ENCODE data around the gene CREBL2.
"Not testable (repeated sequence)": the region's sequence is repeated elsewhere in the genome, so short reads cannot be mapped to it uniquely, and the experiment has no call there.

CREBL2 gene

DNA sequence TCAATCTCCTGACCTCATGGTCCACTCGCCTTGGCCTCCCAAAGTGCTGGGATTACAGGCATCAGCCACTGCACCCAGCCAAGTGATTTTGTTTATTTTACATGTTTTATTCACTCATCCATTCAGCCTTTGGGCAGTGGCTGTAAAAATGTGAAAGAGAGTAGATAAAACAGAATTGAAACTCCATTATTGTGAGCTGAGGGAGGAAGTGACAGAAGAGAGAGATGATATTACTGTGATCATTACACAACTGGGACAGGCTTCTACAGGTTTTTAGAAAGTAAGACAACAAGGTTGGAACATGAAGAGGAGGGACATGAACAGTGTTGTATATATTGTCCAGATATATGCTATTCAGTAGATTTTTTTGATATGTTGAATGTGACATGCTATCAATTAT lies 25.0 kb downstream of the CREBL2 start:
- no peak for DNase-seq (ENCODE audit: low read depth, low spot score)

DNA sequence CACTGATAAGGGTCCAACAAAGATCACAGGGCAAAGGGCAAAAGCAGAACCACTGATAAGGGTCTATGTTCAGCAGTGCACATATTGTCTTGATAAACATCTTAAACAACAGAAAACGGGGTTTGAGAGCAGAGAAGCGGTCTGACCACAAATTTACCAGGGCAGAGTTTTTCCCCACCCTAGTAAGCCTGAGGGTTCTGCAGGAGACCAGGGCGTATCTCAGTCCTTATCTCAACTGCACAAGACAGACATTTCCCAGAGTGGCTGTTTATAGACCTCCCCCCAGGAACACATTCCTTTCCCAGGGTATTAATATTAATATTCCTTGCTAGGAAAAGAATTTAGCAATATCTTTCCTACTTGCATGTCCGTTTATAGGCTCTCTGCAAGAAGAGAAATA lies 28.3 kb downstream of the CREBL2 start:
- DNase-seq (ENCODE audit: low read depth, low spot score) = not testable (repeated sequence)

DNA sequence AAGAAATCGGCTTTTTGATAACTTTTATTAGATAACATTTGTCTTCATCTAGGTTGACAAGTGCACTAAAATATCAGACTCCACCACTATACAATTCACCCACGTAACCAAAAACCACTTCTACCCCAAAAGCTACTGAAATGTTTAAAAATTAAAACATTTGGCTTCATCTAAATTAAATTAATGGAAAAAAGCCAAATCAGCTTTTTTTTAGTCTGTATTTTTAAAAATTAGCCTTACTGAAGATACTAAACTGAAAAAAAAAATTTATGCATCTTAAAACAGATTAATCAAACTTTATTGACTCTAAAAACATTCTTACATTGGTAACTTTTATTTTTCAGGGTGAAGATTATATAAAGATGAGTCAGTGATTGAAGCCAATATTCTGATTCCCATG lies 30.0 kb downstream of the CREBL2 start:
- DNase-seq (ENCODE audit: low read depth, low spot score) = no peak

DNA sequence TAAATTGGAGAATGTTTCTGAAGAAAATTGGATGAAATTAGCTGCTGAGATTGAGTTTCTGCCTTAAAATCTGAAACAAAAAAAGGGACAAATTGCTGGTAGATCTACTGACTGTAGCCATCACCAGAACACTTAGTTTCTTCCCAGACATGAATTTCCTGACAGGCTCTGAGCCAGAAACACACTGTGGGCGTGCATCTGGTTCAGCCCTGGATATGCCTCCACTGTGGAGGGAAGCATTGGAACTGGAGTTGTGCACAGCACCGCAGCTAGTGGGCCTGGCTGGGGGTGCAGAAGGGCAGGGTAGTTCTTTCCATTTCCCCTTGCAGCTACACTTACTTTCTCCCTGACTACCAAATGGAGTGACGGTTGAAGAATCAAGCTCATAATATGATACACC lies 31.2 kb downstream of the CREBL2 start:
- DNase-seq (ENCODE audit: low read depth, low spot score) = no peak

DNA sequence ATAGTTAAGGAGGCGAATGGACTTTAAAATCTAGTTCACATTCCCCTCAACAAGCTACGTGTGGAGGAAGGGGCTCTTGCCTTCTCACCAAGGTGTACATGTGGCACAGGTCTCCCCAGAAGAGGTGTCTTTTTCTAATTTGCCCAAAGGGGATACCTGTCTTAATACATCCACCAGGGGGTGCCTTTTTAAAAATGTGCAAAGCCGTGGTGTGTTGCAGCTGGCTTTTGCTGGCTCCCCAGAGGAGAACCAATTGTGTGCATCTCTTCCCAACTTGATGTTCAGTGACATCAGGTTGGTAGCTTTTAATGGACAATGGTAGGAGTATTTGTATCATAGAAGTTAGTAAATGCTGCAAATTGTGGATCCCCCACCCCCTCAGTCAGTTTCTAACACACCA lies 33.8 kb downstream of the CREBL2 start:
- no peak for DNase-seq (ENCODE audit: low read depth, low spot score)

DNA sequence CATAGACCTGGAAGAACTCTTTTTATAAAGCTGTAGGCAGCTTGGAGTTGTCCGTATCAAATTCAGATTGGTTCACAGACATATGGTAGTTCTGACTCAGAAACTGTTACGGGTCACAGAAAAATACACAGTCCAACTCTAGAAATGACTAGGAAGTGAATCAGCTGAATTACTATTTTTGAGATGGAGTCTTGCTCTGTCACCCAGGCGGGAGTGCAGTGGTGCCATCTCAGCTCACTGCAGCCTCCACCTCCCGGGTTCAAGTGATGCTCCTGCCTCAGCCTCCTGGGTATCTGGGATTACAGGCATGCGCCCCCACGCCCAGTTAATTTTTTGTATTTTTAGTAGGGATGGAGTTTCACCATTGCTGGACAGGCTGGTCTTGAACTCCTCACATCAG lies 34.3 kb downstream of the CREBL2 start:
- DNase-seq (ENCODE audit: low read depth, low spot score) = not testable (repeated sequence)

DNA sequence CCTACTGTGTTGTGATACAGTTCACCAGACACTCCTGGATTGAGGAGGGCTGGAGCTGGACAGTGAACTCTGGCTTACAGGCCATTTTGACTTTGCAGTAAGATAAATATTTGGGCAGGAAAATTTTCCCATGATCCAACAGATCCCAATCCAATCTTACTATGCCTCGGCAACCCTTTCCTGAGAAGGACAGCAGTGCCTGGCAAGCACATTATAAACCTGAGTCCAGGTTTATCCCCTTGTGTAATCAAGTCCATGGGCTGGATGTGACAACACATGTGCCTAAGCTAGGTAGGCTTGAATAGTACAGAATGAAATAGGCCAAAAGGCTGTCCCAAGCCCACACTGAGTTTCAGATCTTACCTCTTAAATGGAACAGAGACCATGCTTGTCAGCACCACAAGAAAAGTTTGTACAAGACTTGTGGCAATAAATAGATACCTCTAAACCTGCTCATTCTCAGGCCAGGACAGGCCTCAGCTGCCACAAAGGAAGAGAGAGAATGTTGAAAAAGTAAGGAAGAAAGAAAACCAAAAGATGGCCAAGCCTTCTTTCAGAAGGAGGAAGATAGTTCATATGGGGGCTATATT lies 34.9 kb downstream of the CREBL2 start:
- DNase-seq (ENCODE audit: low read depth, low spot score) = no peak

DNA sequence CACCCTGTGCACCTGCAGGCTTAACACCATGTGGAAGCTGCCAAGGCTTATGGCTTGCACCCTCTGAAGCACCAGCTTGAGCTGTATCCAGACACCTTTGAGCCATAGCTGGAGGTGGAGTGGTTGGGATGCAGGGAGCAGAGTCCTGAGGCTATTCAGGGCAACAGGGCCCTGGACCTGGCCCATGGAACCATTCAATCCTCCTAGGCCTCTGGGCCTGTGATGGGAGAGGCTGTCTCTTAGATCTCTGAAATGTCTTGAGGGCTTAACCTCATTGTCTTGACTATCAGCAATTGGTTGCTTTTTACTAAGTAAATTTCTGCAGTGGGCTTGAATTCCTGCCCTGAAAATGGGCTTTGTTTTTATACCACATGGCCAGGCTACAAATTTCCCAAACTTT lies 36.6 kb downstream of the CREBL2 start:
- DNase-seq (ENCODE audit: low read depth, low spot score) = no peak

DNA sequence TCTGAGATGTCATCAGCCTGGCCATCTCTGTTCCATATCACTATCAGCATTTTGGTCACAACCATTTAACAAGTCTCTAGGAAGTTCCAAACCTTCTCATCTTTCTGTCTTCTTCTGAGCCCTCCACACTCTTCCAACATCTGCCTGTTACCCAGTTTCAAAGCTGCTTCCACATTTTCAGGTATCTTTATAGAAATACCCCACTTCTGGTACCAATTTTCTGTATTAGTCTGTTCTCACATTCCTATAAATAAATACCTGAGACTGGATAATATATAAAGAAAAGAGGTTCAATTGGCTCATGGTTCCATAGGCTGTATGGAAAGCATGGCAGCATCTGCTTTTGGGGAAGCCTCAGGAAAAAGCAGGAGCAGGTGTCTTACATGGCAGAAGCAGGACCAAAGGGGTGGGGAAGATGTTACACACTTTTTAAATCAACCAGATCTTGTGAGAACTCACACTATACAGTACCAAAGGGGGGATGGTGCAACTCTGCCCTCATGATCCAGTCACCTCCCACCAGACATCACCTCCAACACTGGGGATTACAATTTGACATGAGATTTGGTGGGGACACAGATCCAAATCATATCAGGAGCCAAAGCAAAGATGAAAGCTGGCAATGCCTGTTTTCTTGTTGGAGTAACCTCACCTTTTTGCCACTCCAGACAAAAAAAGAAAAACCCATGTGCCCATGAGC lies 37.4 kb downstream of the CREBL2 start:
- DNase-seq (ENCODE audit: low read depth, low spot score) = no peak

DNA sequence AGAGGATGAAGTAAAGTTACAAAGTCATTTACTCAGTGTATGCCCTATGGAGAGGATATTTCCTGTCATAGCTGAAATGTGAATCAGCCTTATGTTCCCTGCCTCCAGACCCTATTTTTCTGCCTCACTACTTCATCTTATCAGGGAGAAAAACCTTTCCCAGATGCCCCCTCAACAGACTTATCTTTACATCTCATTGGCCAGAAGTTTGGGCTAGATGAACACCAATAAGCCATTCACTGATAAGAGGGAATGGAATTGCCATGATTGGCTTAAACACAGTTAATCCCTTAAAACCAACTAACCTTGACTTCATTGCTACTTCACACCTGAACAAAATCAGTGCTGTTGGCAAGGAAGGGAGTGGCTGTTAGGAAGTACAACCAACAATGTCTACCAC lies 40.1 kb downstream of the CREBL2 start:
- DNase-seq (ENCODE audit: low read depth, low spot score) = no peak

DNA sequence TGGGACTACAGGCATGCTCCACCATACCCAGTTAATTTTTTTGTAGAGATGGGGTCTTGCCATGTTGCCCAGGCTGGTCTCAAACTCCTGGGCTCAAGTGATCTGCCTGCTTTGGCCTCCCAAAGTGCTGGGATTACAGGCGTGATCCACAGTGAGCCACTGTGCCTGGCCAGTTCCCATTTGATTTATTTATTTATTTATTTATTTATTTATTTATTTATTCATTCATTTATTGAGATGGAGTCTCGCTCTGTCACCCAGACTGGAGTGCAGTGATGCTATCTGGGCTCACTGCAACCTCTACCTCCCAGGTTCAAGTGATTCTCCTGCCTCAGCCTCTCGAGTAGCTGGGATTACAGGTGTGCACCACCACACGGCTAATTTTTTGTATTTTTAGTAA lies 41.0 kb downstream of the CREBL2 start:
- not testable (repeated sequence) for DNase-seq (ENCODE audit: low read depth, low spot score)

DNA sequence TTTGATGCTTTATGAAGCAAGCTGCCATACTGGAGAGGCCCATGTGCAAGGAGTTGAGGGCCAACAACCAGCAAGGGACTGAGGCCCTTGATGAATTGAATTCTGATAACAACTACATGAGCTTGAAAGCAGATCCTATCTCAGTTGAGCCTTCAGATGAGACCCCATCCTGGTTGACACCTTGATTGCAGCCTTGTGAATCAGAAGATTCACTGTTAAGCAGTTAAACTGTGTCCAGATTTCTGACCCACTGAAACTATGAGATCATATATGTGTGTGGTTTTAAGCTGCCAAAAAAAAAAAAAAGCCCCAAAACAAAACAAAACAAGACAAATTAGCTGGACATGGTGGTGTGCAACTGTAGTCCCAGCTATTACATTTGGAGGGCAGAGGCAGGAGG lies 42.2 kb downstream of the CREBL2 start:
- no peak for DNase-seq (ENCODE audit: low read depth, low spot score)

DNA sequence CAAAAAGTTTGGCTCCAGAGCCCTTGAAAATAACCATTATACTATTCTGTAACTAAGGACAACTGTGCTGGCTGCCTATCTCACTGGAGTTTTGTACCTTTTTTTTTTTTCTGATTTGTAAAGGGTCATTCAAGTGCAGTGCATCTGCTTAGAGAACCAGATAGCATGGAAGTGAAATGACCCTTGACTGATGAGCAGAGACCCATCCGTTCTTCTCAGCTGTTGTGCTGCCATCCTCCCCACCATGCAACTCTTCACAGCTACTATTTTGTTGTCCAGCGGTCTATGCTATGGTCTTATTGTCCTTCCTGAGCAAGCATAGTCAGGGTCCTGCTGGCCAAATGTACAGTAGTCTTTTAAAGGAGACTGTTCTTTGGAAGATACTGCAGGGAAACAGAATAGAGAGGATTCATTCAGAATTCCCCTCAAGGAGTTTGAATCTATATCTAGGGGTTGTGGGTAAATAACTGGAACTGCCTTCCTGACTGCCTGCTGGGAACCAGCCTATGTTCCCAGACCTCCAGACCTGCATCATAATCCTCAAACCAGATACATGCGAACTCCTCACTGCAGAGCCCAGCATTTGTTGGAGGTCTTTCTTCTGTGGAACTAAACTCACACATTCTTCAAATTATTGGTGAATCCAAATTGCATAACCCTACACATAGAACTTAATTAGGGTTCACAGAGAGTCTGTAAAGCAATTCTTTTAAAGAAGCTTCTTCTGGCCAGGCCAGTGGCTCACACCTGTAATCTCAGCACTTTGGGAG lies 43.2 kb downstream of the CREBL2 start:
- no peak for DNase-seq (ENCODE audit: low read depth, low spot score)

DNA sequence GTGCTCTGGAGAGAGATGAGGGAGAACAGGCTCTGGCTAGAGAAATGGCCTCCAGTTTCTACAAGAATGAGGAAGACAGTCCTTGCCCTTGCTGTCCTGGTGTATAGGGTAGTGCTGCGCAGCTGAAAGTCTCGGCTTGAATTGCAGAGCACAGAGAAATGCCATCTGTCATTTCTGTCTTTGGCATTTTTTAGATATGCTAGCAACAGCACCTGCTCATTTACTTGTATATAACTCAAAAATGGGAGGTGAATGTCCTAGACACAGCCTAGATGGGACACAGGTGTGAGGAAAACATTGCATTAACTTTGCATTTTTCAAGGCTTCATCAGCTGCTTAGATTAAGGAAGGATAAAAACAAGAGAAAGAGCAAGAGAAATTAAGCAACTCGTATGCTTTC lies 48.5 kb downstream of the CREBL2 start:
- no peak for DNase-seq (ENCODE audit: low read depth, low spot score)

DNA sequence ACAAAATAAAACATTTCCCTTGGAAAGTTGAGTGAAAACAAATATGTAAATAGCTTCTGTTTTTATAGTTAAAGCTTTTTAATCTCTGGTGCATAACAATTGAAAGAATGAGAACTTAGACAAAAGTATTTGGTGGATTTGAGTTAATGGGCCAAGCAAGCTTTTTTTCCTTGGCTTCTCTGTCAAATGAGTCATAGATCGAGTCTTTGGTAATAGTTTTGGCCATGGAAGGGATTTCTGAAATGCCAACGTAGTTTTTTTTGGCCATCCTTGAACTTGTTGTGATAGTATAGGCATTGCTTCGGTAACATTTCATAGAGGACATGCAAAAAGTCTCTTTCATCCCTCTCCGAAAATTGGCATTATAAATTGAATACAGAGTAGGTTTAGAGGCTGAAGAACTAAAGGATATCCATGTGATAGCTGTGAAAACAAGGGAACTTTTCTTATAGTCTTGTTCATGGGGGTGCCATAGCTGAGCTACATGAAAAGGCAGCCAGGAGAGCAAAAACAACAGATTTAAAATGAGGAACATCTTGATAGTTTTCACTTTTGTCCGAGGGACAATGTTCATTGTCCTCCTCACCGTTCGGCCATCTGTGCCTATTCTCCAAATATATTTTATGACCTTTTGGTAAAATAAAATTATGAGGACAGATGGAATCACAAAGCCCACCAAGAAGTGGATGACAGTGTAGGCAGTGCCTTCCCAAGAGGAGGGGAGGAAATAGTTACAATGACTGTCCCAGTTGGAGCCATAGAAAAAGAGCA lies 49.6 kb downstream of the CREBL2 start:
- no peak for DNase-seq (ENCODE audit: low read depth, low spot score)

DNA sequence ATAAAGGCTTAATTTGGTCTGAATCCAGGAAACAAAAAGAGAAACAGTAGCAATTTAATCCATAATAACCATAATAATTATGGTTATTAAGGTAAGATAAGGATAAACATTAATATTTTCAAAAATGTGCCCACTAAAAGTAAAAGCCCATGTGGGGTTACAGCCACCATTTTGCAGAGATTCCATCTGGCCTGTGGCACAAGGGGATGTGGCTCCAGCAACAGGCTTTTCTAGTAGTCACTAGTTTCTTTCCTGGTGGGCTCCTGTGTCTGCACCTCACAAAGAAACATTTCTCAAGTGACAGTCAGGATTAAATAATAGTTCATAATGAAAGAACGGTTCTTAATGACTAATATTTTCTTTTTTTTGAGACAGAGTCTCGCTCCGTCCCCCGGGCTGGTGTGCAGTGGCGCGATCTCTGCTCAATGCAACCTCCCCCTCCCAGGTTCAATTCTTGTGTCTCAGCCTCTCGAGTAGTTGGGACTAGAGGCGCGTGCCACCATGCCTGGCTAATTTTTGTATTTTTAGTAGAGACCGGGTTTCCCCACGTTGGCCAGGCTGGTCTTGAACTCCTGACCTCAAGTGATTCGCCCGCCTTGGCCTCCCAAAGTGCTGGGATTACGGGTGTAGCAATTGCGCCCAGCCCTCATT lies 52.1 kb downstream of the CREBL2 start:
- DNase-seq (ENCODE audit: low read depth, low spot score) = no peak

DNA sequence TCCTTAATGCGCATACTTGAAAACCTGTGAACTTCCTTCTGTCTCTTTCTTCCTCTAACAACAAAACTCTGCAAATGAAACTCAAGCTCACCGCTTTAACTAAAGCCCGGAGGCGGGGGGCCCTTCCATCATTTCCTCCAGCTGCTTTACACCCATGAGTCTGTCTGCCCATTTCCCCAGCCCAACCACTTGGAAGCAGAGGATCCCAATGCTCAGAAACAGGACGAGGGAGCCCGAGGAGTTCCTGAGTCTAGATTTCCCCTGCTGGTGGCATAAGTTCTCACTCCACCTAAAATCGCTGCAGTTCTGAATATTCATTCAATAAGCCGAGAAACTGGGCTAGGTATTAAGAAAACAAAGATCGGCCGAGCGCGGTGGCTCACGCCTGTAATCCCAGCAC lies 53.5 kb downstream of the CREBL2 start:
- no peak for DNase-seq (ENCODE audit: low read depth, low spot score)

DNA sequence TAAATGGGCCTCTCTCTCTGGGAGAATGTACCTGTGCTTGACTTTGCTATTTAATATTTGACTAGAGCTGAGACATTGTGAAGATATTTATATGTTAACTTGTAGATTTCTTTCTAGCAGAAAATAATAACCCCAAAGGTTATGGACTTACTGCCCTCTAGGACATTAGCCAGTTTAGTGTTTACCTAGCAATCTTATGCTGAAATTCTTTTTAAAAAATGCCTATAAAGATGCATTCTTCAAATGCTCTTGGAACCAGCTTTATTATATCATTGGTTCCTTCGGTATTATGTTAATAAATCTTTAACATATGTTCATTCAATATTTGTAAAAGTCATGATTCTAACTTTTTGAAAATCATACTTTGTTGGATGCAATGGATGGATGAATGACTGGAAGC lies 56.3 kb downstream of the CREBL2 start:
- no peak for DNase-seq (ENCODE audit: low read depth, low spot score)

DNA sequence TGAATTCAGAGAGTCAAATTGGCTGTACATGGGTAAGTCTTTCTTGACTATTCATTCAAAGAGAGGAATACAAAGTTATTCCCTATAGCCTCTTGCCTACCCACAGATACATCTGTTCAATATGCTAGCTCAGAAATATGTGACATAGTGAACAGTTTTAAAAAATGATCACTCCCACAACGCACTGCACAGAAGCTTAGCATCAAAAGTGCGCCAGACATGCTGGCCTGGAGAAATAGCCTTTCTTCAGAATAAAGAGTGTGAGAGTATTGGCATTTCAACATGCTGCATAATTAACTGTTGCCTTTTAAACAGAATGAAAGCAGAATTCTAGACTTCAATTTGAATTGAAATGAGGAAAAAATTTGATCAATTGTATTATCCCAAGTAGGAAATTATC lies 57.3 kb downstream of the CREBL2 start:
- DNase-seq (ENCODE audit: low read depth, low spot score) = no peak

DNA sequence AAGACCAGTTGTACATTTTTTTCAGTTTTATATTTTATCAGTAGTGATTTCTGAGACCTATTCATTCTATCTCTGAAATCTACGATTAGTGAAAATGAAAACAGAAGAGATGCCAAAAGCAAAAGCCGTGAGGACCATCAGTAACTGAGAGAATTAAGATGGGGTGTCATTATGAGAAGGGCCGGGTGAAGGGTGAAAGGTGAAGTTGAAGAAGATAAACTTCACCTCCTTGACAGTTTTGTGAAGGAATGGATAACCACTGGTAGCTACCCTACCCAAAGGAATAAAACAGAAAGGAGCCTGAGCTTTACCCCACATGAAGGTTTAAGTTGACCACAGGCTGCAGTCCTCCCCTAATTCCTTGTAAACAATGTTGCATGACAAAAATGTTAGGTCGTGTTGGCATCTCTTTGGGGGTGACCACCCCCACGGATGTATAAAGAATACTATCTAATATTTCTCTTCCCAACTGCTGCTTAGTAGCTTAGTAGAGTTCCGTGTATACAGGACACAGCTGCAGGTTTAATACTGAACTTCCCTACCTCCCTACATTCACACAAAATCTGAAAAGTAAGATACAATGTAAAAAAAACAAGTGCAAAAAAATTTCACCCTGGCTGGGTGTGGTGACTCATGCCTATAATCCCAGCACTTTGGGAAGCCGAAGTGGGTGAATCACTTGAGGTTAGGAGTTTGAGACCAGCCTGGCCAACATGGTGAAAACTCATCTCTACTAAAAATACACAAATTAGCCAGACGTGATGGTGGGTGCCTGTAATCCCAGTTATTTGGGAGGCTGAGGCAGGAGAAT lies 60.4 kb downstream of the CREBL2 start:
- DNase-seq (ENCODE audit: low read depth, low spot score) = no peak

DNA sequence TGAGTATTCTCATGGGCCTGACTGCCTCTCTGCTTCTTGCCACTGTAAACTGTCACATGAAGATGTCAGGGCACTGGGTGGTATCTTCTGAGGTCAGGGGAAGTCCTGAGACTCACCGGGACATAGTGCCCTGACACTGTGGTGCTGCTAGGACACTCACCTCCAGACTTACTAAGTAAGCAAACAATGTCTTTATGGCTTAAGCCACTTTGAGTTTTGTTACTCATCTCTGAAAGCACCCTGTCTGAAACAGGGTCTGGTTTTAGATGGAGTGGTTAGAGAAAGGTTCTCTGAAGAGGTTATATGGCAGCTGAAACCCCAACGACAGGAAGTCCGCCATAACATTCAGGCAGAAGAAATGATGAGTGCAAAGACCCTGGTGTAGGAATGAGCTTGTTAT lies 61.6 kb downstream of the CREBL2 start:
- no peak for DNase-seq (ENCODE audit: low read depth, low spot score)
